Astrocyte (in vitro differentiated cells and primary cell): ENCODE data around the gene DYNLRB1.

Experiments
- CTCF ChIP-seq: IDR thresholded peaks from 2 replicates; pipeline ENCODE4 v1.5.1; 2011; ENCODE audit warnings: low read depth, mild to moderate bottlenecking, inconsistent platforms, low read length, moderate library complexity; ENCODE audit not compliant: insufficient read depth
- EZH2 ChIP-seq: IDR thresholded peaks from 2 replicates; pipeline ENCODE4 v1.6.1; 2012; ENCODE audit warnings: mild to moderate bottlenecking, low read length, inconsistent platforms; ENCODE audit not compliant: insufficient read depth

GRCh38 chr20:34540596-34541263 is 24.5 kb downstream of the DYNLRB1 start:
- TF ChIP-seq CTCF (no peak), EZH2 (no peak)
